ENCODE results near the gene VEGFB. TPM values are rescaled to one million over a fixed set of nuclear protein-coding genes. Genes with fewer than 3 reads are reported as not detected.
A peak's percentile ranks its signal among the peaks of the same experiment; 100 is the strongest.

VEGFB gene
- total RNA-seq, 1 donor: 9.1 TPM

DNA sequence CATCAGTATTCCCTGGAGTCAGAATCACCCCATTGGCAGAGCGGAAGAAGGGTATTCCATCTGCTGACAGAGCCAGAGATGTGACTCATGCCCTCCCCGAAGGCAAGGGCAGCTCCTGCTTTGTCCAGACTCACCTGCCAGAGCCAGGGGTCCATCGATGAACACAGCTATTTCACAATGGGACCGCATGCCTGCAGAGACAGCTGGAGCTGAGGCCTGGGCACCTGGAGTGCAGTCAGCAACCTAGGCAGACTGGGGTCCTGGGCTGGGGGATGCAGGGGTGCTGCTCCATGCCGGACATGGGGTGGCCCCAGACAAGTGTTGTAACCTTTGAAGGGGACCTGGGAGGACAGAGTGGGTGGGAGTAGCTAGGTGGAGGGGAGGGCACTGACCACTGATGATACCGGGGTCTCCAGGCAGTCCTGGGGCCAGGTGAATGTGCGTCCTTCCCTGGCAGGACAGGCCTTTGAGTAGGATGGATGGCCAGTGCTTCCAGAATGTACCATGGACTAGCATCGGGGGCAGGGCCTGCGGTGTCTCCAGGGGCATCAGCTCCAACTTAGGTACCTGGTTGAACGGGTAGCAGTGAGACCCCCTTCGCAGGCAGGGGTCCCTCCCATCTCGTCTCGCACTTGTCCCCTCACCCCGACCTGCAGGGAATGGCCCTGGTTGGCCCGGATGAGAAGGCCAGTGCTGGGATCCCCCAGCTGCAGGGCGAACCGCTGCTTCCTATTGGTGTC lies 10.1 kb upstream of the VEGFB start:
- Histone ChIP-seq H3K9me3 (ENCODE audit: low read depth, low read length) (no peaks in the 10 kb centered on the region), H3K4me1 (ENCODE audit: insufficient read depth, low read length) (peaks cover 40% of the 10 kb centered on the region), H3K27me3 (ENCODE audit: insufficient read depth, low read length) (no peaks in the 10 kb centered on the region), H3K4me3 (ENCODE audit: low read length) (no peak overlapping the region)

DNA sequence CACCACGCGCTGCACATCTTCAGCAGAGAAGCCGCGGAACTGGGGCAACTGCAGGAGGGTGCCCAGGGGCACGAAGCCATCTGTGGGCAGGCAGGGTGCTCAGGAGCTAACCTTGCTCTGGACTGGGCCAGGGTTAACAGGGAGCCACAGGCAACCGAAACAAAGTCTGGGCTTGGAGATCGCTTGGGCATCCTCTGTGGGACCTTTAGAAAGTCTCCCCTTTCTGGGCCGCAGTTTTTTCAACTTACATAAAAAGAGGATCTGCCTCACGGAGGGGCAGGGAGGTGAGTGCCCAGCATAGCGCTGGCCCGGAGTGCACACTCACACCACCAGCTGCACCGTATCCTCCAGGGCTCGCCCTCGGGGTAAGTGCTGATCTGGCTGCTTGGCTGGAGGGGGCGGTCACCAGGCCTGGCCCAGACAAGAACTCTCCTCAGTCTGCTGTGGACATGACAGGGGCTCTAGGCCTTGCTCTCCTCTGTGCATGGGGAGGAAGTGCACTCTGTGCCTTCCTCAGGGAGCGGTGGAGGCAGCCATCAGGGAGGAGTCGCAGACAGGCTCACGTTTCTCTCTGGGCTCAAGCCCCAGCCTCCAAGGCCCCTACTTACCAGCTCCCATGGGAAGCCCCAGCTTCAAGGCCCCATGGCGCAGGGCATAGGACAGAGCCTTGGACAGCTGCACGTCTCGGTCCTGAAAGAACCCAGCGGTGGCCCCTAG lies 9.3 kb upstream of the VEGFB start:
- Histone ChIP-seq H3K4me1 (ENCODE audit: insufficient read depth, low read length) (peaks cover 47% of the 10 kb centered on the region), H3K27me3 (ENCODE audit: insufficient read depth, low read length) (no peaks in the 10 kb centered on the region), H3K4me3 (ENCODE audit: low read length) (peak overlapping the region; percentile 79), H3K9me3 (ENCODE audit: low read depth, low read length) (no peaks in the 10 kb centered on the region)

DNA sequence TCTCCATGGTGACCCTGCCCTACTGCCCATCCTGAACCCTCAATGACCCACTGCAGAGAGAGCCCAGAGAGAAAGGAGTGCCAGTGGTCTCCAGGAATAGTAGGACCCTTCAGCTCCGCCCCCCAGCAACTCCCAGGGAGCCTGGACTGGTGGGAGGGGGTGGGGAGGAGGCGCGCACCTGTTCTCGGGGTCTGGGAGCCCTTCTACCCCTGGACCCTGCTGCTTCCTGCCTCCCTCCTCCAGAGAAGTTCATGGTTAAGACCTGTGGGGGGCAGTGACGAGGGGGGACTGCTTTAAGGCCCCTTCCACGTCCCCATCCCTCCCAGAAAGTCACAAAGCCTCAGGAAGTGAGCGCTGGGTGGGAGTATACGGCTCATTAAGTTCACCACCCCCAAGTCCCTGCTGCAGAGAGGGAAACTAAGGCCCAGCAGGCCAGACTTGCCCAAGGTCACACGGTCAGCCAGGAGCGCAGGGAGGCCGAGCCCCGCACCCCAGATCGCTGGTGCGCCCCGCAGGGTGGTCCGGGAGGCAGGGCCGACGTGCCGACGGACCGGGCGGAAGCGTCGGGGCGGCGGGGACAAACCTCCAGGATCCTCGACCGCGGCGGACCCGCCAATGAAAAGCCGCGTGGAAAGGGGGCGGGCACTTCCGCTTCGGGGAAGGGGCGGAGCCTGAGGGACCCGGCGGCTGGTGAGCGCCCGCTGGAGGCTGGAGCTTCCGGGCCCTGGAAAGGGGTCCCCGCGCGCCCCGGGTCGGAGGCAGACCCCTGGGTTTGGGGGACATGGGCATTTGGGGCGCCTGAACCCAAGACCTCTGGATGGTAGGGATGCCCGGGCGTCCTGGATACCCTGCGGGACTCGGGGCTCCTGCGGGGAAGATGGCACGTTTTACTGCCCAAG lies 8.5 kb upstream of the VEGFB start, which contains the start of the genes NUDT22 and TRPT1:
Gene NUDT22, plus strand, starts transcription at position 667 of the 899 bp plus-strand sequence. CDS start 379 bp downstream, outside the sequence.
Gene TRPT1, minus strand, starts transcription at position 579 of the 899 bp plus-strand sequence. Its CDS starts 326 bp downstream, at position 253.
- Histone ChIP-seq H3K4me3 (ENCODE audit: low read length) (peak within 1 kb of the TSS; percentile 79), H3K4me1 (ENCODE audit: insufficient read depth, low read length) (peaks cover 49% of the 10 kb centered on the region), H3K9me3 (ENCODE audit: low read depth, low read length) (no peaks in the 10 kb centered on the region), H3K27me3 (ENCODE audit: insufficient read depth, low read length) (no peaks in the 10 kb centered on the region)

DNA sequence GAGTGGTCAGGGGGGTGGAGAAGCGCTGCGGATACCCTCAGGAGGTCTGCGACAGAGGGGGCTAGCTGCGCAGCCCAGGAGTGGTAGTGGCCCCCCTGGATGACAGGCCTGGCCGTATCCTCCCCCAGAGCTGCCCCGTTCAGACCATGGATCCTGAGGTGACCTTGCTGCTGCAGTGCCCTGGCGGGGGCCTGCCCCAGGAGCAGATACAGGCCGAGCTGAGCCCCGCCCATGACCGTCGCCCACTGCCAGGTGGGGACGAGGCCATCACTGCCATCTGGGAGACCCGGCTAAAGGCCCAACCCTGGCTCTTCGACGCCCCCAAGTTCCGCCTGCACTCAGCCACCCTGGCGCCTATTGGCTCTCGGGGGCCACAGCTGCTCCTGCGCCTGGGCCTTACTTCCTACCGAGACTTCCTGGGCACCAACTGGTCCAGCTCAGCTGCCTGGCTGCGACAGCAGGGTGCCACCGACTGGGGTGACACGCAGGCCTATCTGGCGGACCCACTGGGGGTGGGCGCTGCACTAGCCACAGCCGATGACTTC lies 7.8 kb upstream of the VEGFB start:
- no peaks in the 10 kb centered on the region for H3K9me3 ChIP-seq (ENCODE audit: low read depth, low read length)
- peak overlapping the region; percentile 79 for H3K4me3 ChIP-seq (ENCODE audit: low read length)
- H3K27me3 ChIP-seq (ENCODE audit: insufficient read depth, low read length): no peaks in the 10 kb centered on the region
- H3K4me1 ChIP-seq (ENCODE audit: insufficient read depth, low read length): peaks cover 57% of the 10 kb centered on the region

DNA sequence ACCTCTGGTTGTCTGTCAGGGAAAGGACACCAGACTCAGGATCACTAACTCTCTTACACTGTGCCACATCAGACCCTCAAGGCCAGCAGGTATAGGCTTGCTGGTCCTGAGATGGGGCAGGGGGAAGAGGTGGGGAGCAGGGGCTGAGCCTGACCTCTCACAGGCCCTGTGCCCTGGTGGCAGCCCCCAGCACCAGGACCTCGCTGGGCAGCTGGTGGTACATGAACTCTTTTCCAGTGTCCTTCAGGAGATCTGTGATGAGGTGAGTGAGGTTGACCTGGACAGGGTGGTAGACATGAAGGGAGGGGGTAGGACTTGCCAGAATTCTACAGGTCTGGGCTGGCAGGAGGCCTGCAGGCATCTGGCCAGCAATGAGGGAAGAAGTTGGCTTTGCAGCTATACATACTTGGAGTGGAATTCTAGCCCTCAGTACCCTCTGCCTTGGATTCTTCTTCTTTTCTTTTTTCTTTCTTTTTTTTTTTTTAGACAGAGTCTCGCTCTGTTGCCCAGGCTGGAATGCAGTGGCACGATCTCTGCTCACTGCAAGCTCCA lies 6.9 kb upstream of the VEGFB start:
- Histone ChIP-seq H3K4me3 (ENCODE audit: low read length) (peak overlapping the region; percentile 79), H3K4me1 (ENCODE audit: insufficient read depth, low read length) (peaks cover 66% of the 10 kb centered on the region), H3K27me3 (ENCODE audit: insufficient read depth, low read length) (no peaks in the 10 kb centered on the region), H3K9me3 (ENCODE audit: low read depth, low read length) (no peaks in the 10 kb centered on the region)

DNA sequence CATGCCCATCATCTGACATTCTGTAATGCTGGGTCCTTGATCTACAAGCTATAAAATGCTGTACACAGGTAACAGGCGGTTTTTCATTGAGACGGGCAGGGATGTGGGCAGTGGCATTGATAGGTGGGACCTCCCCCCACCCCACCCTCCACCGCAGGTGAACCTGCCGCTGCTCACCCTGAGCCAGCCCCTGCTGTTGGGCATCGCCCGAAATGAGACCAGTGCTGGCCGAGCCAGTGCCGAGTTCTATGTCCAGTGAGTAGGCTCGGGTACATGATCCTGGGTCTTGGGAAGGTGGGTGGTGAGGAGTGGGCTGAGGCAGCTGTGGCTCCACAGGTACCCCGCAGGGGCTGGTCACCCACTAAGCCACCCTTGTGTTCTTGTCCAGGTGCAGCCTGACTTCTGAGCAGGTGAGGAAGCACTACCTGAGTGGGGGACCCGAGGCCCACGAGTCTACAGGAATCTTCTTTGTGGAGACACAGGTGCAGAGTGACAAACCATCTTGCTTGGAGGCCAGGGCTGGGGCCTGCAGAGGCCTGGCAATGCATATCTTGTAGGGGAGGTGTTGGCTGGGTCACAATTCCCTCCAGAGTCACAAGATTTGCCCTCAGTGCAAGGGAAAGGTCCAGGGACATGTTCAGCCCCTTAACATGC lies 5.2 kb upstream of the VEGFB start:
- H3K9me3 ChIP-seq (ENCODE audit: low read depth, low read length): no peaks in the 10 kb centered on the region
- H3K4me1 ChIP-seq (ENCODE audit: insufficient read depth, low read length): peaks cover 76% of the 10 kb centered on the region
- H3K4me3 ChIP-seq (ENCODE audit: low read length): no peak overlapping the region

DNA sequence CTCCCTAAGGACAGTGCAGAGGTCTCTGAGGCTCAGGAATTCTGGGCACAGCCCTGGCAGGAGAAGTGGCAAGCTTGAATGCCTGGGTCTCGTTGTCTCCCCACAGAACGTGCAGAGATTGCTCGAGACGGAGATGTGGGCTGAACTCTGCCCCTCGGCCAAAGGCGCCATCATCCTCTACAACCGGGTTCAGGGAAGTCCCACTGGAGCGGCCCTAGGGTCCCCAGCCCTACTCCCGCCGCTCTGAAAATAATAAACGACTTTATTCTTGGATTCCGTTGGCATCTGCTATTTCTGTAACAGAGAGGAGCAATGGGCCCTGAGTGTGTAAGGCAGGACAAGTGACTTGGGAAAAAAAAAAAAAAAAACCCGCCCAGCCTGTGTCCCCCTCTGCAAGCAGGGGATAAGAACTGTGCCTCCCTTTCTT lies 4.6 kb upstream of the VEGFB start:
- Histone ChIP-seq H3K4me1 (ENCODE audit: insufficient read depth, low read length) (peaks cover 72% of the 10 kb centered on the region), H3K9me3 (ENCODE audit: low read depth, low read length) (no peaks in the 10 kb centered on the region), H3K27me3 (ENCODE audit: insufficient read depth, low read length) (no peaks in the 10 kb centered on the region), H3K4me3 (ENCODE audit: low read length) (peak overlapping the region; percentile 67)

More for the DNA sequence above, 5.2 kb upstream of the VEGFB start:
- H3K27me3 ChIP-seq (ENCODE audit: insufficient read depth, low read length): no peaks in the 10 kb centered on the region

DNA sequence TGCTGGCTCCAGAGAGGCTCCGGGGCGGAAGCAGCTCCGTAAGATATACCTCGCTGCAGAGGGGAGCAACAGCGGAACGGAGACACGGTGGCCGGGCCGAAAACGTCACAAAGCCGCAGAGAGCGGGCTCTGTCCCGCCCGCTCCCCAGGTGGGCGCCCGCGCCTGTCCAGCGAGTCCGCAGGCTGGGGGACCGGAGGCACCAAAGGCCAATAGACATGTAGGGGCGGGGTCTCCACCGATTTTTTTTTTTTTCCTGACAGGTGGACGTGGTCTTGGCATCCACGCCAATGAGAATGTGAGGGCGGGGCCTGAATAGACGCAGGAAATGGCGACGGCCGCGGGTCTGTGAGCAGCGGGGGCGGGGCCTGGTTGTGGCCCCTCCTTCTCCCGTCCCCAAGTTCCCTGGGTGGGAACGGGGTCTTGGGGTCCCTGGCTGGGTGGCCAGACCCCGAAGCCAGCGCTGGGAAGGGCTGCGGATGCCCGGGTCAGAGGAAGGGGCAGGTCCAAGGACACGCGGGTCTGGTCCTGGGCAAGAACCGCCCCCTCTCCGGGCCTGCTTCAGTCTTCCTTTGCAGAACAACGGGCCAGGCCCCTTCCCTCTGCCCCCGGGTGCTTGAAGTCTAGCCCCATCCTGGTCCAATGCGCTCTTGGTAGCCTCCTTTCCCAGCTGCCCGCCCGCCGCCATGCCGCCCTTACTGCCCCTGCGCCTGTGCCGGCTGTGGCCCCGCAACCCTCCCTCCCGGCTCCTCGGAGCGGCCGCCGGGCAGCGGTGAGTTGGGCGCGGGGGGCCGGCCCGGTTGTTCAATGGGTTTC lies 4.0 kb upstream of the VEGFB start, which contains the start of gene DNAJC4:
Gene DNAJC4, plus strand, starts transcription at position 378 of the 814 bp plus-strand sequence. Its CDS starts 307 bp downstream, at position 685.
- H3K9me3 ChIP-seq (ENCODE audit: low read depth, low read length): no peaks in the 10 kb centered on the region
- H3K4me1 ChIP-seq (ENCODE audit: insufficient read depth, low read length): peaks cover 71% of the 10 kb centered on the region
- no peaks in the 10 kb centered on the region for H3K27me3 ChIP-seq (ENCODE audit: insufficient read depth, low read length)
- H3K4me3 ChIP-seq (ENCODE audit: low read length): peak within 1 kb of the TSS; percentile 67

DNA sequence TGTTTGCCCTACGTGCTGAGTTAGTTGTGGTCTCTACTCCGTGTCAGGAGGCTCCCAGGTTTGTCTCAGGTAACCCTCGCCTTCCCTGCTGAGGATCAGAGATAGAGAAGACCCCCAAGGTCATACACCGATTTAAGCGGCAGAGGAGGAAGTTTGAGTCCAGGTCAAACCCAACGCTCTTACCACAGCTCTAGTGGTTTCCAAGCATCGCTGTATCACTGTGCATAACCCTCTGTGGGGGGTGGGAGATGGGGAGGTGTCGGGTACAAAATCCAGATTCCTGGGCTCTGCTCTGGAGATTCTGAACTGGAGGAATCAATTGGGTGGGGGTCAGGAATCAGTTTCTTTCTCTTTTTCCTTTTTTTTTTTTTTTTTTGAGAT lies 3.4 kb upstream of the VEGFB start:
- Histone ChIP-seq H3K27me3 (ENCODE audit: insufficient read depth, low read length) (no peaks in the 10 kb centered on the region), H3K4me3 (ENCODE audit: low read length) (peak overlapping the region; percentile 67), H3K4me1 (ENCODE audit: insufficient read depth, low read length) (peaks cover 72% of the 10 kb centered on the region)

DNA sequence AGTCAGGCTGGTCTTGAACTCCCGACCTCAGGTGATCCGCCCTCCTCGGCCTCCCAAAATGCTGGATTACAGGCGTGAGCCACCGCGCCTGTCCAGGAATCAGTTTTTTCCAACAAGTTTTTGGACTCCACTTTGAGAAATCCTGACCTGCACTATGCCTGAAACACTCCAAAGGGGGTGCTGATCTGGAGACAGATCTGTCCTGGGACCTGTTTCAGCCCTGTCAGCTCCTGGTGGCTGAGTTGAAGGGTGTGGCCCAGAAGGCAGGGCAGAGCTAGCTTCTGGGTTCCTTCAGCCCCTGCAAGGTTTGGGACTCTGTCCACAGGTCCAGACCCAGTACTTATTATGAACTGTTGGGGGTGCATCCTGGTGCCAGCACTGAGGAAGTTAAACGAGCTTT lies 2.8 kb upstream of the VEGFB start:
- H3K27me3 ChIP-seq (ENCODE audit: insufficient read depth, low read length): no peaks in the 10 kb centered on the region
- no peaks in the 10 kb centered on the region for H3K9me3 ChIP-seq (ENCODE audit: low read depth, low read length)
- no peak overlapping the region for H3K4me3 ChIP-seq (ENCODE audit: low read length)
- H3K4me1 ChIP-seq (ENCODE audit: insufficient read depth, low read length): peaks cover 72% of the 10 kb centered on the region

More for the DNA sequence above, 3.4 kb upstream of the VEGFB start:
- no peaks in the 10 kb centered on the region for H3K9me3 ChIP-seq (ENCODE audit: low read depth, low read length)

DNA sequence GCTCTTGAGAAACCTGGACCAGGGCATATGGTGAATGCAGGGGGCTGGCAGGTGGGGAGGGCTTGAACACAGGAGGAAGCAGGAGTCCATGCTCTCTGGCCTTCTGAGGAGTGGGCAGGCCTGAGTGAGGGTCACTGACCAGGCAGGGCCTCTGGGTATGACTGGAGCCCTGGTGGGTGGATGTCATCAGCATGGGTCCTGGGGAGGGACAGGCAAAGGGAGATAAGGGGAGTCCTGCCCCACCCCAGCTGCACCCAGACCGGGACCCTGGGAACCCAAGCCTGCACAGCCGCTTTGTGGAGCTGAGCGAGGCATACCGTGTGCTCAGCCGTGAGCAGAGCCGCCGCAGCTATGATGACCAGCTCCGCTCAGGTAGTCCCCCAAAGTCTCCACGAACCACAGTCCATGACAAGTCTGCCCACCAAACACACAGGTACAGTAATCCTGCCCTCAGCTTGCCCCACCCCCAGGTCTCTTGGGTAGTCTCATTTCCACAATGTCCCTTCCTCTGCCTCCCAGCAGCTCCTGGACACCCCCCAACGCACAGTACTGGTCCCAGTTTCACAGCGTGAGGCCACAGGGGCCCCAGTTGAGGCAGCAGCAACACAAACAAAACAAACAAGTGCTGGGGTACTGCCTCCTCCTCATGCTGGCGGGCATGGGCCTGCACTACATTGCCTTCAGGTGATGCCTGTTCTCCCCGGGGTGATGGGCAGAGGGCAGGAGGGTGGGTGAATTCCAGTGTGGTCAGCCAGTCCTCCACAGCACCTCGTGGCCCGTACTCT lies 2.0 kb upstream of the VEGFB start:
- Histone ChIP-seq H3K9me3 (ENCODE audit: low read depth, low read length) (no peaks in the 10 kb centered on the region), H3K4me3 (ENCODE audit: low read length) (no peak overlapping the region), H3K4me1 (ENCODE audit: insufficient read depth, low read length) (peaks cover 65% of the 10 kb centered on the region), H3K27me3 (ENCODE audit: insufficient read depth, low read length) (no peaks in the 10 kb centered on the region)

DNA sequence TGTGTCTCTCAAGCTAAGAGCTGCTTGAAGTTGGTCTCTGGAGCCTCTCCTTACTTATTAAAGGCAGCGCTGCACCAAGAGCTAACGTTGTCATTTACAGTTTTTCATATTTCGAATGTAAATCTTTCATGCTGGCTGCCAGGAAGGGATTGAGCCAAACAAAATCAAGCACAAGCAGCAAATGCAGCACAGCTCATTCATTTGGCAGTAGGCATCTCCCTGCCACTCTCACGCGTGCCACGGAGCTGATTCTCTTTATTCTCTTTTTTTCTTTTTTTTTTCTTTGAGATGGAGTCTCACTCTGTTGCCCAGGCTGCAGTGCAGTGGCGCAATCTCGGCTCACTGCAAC lies 1.4 kb upstream of the VEGFB start:
- Histone ChIP-seq H3K27me3 (ENCODE audit: insufficient read depth, low read length) (no peaks in the 10 kb centered on the region), H3K9me3 (ENCODE audit: low read depth, low read length) (no peaks in the 10 kb centered on the region), H3K4me3 (ENCODE audit: low read length) (no peak overlapping the region), H3K4me1 (ENCODE audit: insufficient read depth, low read length) (peaks cover 65% of the 10 kb centered on the region)

Measured in mononuclear cell (primary cell).